Glutamatergic neuron (in vitro differentiated cells): ENCODE results near the gene PRDM7. TPM values are rescaled to one million over a fixed set of nuclear protein-coding genes. Genes with fewer than 3 reads are reported as not detected.

Experiments
- DNase-seq: peaks from one replicate; pipeline ENCODE4 v3.0.0; 2022
- H3K27ac Mint-ChIP-seq: one replicate; pipeline ENCODE4 v1.8.0; 2020; ENCODE audit warnings: mild to moderate bottlenecking, mixed read lengths, inconsistent platforms; ENCODE audit not compliant: unreplicated experiment
- H3K27me3 Mint-ChIP-seq: one replicate; pipeline ENCODE4 v1.8.0; 2020; ENCODE audit warnings: mild to moderate bottlenecking, moderate library complexity, mixed read lengths, inconsistent platforms; ENCODE audit not compliant: unreplicated experiment
- H3K36me3 Mint-ChIP-seq: one replicate; pipeline ENCODE4 v1.8.0; 2020; ENCODE audit warnings: mild to moderate bottlenecking, mixed read lengths, inconsistent platforms; ENCODE audit not compliant: unreplicated experiment
- H3K4me1 Mint-ChIP-seq: one replicate; pipeline ENCODE4 v1.8.0; 2020; ENCODE audit warnings: mild to moderate bottlenecking, low read depth, mixed read lengths, inconsistent platforms; ENCODE audit not compliant: unreplicated experiment
- H3K4me3 Mint-ChIP-seq: one replicate; pipeline ENCODE4 v1.8.0; 2020; ENCODE audit warnings: mild to moderate bottlenecking, mixed read lengths, inconsistent platforms; ENCODE audit not compliant: unreplicated experiment
- H3K9me3 Mint-ChIP-seq: one replicate; pipeline ENCODE4 v1.8.0; 2020; ENCODE audit warnings: mild to moderate bottlenecking, moderate library complexity, mixed read lengths, inconsistent platforms; ENCODE audit not compliant: unreplicated experiment
- total RNA-seq: library from RNA; stranded (reverse); fragmentation: NEBNext Ultra II Directional; extraction: Animal tissue kit (Norgen Biotek cat#: 25700); gene quantifications from one replicate; pipeline ENCODE4 v1.2.1, GENCODE V29; 2021; ENCODE audit not compliant: unreplicated experiment
- TF ChIP-seq, protein P1 (sequence below): fragments of 200-600 bp; sonication (generic); IDR thresholded peaks from one replicate; pipeline ENCODE4 v1.5.0; 2021; ENCODE audit not compliant: partially characterized antibody, unreplicated experiment

The PRDM7 gene
- total RNA-seq, 1 donor from 2014 or later, result not detected

DNA sequence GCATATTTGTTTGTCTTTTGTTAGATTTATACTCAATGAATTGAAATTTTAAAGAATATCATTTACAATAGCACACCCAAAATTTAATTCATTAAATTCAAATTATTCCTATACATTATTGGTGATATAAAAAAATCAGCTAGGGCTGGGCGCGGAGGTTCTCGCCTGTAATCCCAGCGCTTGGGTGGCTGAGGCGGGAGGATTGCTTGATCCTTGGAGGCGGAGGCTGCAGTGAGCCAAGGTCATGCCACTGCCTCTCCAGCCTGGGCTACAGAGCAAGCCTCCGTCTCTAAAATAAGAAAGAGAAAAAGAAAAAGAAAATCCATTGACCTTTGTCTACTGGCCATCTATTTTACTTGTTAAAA lies 4.5 kb upstream of the PRDM7 start:
- peak; percentile 34 for DNase-seq
- peaks cover 6% of the 10 kb centered on the region for H3K4me1 Mint-ChIP-seq
- peak overlapping the region; percentile 95 for H3K4me3 Mint-ChIP-seq

DNA sequence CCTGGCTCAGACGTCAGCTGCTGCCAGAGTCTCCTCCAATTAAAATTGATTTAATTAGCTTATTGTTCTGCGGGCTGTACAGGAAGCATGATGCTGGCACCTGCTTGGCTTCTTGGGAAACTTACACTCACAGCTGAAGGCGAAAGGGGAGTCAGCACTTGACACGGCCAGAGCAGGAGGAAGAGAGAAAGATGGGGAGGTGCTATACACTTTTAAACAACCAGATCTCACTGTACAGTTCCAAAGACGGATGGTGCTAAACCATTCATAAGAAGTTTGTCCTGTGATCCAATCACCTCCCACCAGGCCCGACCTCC lies 1.4 kb upstream of the PRDM7 start:
- peaks cover 6% of the 10 kb centered on the region for H3K4me1 Mint-ChIP-seq
- TF ChIP-seq, protein P1, sequence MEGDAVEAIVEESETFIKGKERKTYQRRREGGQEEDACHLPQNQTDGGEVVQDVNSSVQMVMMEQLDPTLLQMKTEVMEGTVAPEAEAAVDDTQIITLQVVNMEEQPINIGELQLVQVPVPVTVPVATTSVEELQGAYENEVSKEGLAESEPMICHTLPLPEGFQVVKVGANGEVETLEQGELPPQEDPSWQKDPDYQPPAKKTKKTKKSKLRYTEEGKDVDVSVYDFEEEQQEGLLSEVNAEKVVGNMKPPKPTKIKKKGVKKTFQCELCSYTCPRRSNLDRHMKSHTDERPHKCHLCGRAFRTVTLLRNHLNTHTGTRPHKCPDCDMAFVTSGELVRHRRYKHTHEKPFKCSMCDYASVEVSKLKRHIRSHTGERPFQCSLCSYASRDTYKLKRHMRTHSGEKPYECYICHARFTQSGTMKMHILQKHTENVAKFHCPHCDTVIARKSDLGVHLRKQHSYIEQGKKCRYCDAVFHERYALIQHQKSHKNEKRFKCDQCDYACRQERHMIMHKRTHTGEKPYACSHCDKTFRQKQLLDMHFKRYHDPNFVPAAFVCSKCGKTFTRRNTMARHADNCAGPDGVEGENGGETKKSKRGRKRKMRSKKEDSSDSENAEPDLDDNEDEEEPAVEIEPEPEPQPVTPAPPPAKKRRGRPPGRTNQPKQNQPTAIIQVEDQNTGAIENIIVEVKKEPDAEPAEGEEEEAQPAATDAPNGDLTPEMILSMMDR, result no peak
- no peak overlapping the region for H3K27ac Mint-ChIP-seq
- peaks cover 11% of the 10 kb centered on the region for H3K9me3 Mint-ChIP-seq
- peaks cover 10% of the 10 kb centered on the region for H3K27me3 Mint-ChIP-seq
- H3K4me3 Mint-ChIP-seq, result peak overlapping the region; percentile 91
- DNase-seq, result no peak
- H3K36me3 Mint-ChIP-seq, result no peaks in the 10 kb centered on the region

More for the DNA sequence above, 4.5 kb upstream of the PRDM7 start:
- TF ChIP-seq, protein P1, result no peak
- Mint-ChIP-seq H3K9me3 (peaks cover 11% of the 10 kb centered on the region), H3K27ac (peak overlapping the region; percentile 88), H3K36me3 (no peaks in the 10 kb centered on the region), H3K27me3 (peaks cover 9% of the 10 kb centered on the region)

DNA sequence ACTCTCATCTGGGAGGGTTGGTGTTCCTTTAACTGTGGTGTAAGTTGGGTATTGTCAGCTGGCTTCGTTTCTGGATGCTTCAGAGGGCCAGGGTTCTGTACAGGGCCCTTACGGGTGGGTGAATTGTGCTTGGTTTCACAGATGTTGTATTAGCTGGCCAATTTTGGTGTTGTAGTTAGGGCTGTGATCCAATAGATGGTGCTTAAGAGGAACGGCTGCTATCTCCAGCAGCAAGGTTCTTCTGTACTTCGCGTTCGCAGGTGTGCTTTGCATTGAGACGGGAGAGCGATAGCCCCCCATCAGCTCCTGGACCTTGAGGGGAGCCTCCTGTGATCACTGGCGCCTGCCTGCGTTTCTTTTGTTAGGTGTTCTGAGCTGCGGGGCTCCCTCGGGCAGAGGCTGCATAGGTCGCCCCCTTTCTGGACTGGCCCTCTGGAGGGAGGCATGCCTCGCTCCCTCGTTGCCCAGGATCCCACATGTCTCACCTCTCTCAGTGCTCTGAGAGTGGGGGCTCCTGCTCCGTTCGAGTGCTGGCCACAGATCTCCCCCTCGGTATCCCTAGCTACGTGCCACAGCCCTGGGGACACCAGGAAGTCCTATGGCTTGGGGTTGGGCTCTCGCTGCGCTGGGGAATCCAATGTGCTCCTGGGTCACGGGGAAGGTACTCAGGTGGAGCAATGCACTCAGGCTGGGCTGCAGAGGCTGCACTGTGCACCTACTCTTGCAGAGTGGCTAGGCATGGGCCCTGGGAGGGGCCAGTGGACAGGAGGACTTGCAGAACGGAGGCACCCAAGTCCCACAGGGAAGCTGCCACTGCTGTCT lies 837 bp upstream of the PRDM7 start:
- H3K27me3 Mint-ChIP-seq, result peaks cover 11% of the 10 kb centered on the region
- peak overlapping the region; percentile 91 for H3K4me3 Mint-ChIP-seq
- H3K4me1 Mint-ChIP-seq, result peaks cover 6% of the 10 kb centered on the region
- TF ChIP-seq, protein P1, result peak; percentile 24
- no peaks in the 10 kb centered on the region for H3K36me3 Mint-ChIP-seq
- DNase-seq, result peak; percentile 14
- H3K27ac Mint-ChIP-seq, result peak overlapping the region; percentile 74
- peaks cover 11% of the 10 kb centered on the region for H3K9me3 Mint-ChIP-seq

DNA sequence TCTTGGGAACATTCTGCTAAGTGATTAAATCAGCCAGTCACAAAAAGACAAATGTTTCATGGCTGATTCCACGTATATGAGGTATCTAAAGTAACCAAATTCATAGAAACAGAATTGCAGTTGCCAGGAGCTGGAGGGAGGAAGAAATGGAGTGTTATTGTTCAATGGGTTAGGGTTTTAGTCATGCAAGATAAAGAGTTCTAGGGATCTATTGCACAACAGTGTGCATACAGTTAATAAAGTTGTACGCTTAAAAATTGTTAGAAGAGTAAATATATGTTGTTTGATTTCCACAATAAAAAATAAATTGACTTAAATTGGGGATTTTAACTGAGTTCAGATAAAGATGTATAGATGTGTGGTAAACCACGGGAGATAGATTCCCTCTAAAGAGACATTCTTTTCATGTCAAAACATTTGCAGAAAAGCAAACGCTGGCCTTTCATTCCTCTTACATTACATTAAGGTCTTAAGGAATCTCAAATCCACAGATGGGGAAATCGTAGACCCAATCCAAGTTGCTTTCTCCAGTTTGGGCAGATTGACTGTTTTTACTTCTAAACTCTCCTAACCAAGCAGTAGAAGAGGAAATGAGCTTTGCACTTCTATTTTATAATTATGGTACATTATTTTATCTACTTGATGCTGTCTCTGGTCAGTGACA lies 4.6 kb downstream of the PRDM7 start:
- DNase-seq, result no peak
- H3K9me3 Mint-ChIP-seq, result peaks cover 11% of the 10 kb centered on the region
- no peak overlapping the region for H3K4me3 Mint-ChIP-seq
- TF ChIP-seq, protein P1, result no peak
- no peaks in the 10 kb centered on the region for H3K4me1 Mint-ChIP-seq
- H3K36me3 Mint-ChIP-seq, result peaks cover 12% of the 10 kb centered on the region
- peaks cover 7% of the 10 kb centered on the region for H3K27me3 Mint-ChIP-seq
- no peak overlapping the region for H3K27ac Mint-ChIP-seq

DNA sequence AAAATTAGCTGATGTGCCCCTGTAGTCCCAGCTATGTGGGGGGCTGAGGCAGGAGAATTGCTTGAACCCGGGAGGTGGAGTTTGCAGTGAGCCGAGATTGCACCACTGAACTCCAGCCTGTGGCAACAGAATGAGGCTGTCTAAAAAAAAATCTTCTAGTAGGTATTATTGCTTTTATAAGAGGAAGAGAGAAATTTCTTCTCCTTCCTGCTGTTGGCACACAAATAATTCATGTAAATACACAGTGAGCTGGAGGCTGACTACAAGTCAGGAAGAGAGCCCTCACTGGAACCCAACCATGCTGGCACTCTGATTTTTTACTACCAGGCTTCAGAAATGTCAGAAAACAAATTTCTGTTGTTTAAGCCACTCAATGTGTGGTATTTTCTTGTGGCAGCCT lies 6.7 kb downstream of the PRDM7 start:
- DNase-seq, result no peak
- H3K36me3 Mint-ChIP-seq, result peaks cover 12% of the 10 kb centered on the region
- H3K27me3 Mint-ChIP-seq, result peaks cover 2% of the 10 kb centered on the region
- H3K4me3 Mint-ChIP-seq, result no peak overlapping the region
- peaks cover 2% of the 10 kb centered on the region for H3K9me3 Mint-ChIP-seq
- no peaks in the 10 kb centered on the region for H3K4me1 Mint-ChIP-seq
- no peak overlapping the region for H3K27ac Mint-ChIP-seq
- TF ChIP-seq, protein P1, result no peak
